ENCODE measurements around the gene LGALS7. TPM values are rescaled to one million over a fixed set of nuclear protein-coding genes. Genes with fewer than 3 reads are reported as not detected.

Gene LGALS7
- total and polyA plus RNA-seq, 7 donors: not detected

GRCh38 chr19:38723606-38723965, 49.7 kb downstream of the LGALS7 start:
- TF ChIP-seq EP300 (IDR thresholded peaks at IDR 0.05) (no peak), POLR2AphosphoS5 (IDR thresholded peaks at IDR 0.05) (no peak), CTCF (IDR thresholded peaks at IDR 0.05) (no peak), POLR2A (IDR thresholded peaks at IDR 0.05) (no peak)
- peaks cover 45 to 94% (median 81%) of the 10 kb centered on the region in 4 donors for H3K36me3 ChIP-seq
- no peak for DNase-seq
- H3K27me3 ChIP-seq: no peaks in the 10 kb centered on the region
- peak overlapping the region in 3 of 4 donors; percentile 67 to 97 (median 77) for H3K27ac ChIP-seq
- peaks cover 0 to 57% (median 44%) of the 10 kb centered on the region in 4 donors for H3K4me1 ChIP-seq
- no peak overlapping the region for H3K4me3 ChIP-seq
- intact Hi-C loops (cut with DNase I): loop anchor here (5.0 kb wide), 1 partner anchor 109 kb away; the partner anchor contains the start of gene ECH1
- WGBS, 2 donors: 82 to 83% methylated on average over 11 of the region's 11 CpGs
- H3K9me3 ChIP-seq: no peaks in the 10 kb centered on the region

GRCh38 chr19:38722947-38723605, 50.2 kb downstream of the LGALS7 start:
- no peak for DNase-seq
- Histone ChIP-seq H3K9me3 (no peaks in the 10 kb centered on the region), H3K36me3 (peaks cover 46 to 97% (median 83%) of the 10 kb centered on the region in 4 donors), H3K4me3 (no peak overlapping the region), H3K27me3 (no peaks in the 10 kb centered on the region), H3K4me1 (peaks cover 0 to 57% (median 44%) of the 10 kb centered on the region in 4 donors), H3K27ac (peak overlapping the region; percentile 67 to 97 (median 76))
- intact Hi-C loops (cut with DNase I): loop anchor here (5.0 kb wide), 1 partner anchor 109 kb away; the partner anchor contains the start of gene ECH1
- 88 to 90% methylated on average over 10 of the region's 10 CpGs for WGBS, 2 donors
- TF ChIP-seq CTCF (IDR thresholded peaks at IDR 0.05) (no peak), POLR2A (IDR thresholded peaks at IDR 0.05) (no peak), EP300 (IDR thresholded peaks at IDR 0.05) (no peak), POLR2AphosphoS5 (IDR thresholded peaks at IDR 0.05) (no peak)

GRCh38 chr19:38721979-38722773, 51.1 kb downstream of the LGALS7 start:
- peaks cover 0 to 53% (median 35%) of the 10 kb centered on the region in 4 donors for H3K4me1 ChIP-seq
- H3K36me3 ChIP-seq: peaks cover 55 to 97% (median 83%) of the 10 kb centered on the region in 4 donors
- H3K27ac ChIP-seq: peak overlapping the region; percentile 67 to 97 (median 76)

GRCh38 chr19:38721496-38721895, 51.8 kb downstream of the LGALS7 start:
- Histone ChIP-seq H3K27ac (peak overlapping the region; percentile 67 to 97 (median 76)), H3K4me3 (no peak overlapping the region)

More at GRCh38 chr19:38721979-38722773, 51.1 kb downstream of the LGALS7 start:
- H3K4me3 ChIP-seq: no peak overlapping the region
- TF ChIP-seq POLR2AphosphoS5 (IDR thresholded peaks at IDR 0.05) (peak in 1 of 4 donors; percentile 22), EP300 (IDR thresholded peaks at IDR 0.05) (no peak)
- H3K27me3 ChIP-seq: no peaks in the 10 kb centered on the region
- H3K9me3 ChIP-seq: no peaks in the 10 kb centered on the region
- DNase-seq: no peak
- WGBS, 2 donors: 62 to 75% methylated on average over 17 of the region's 17 CpGs
- intact Hi-C loops (cut with DNase I): loop anchor here (5.0 kb wide), 1 partner anchor 110 kb away; the partner anchor contains the start of gene ECH1

More at GRCh38 chr19:38721496-38721895, 51.8 kb downstream of the LGALS7 start:
- intact Hi-C loops (cut with DNase I): loop anchor here (5.0 kb wide), 1 partner anchor 111 kb away; the partner anchor contains the start of gene ECH1
- 92 to 97% methylated on average over 20 of the region's 20 CpGs for WGBS, 2 donors
- H3K36me3 ChIP-seq: peaks cover 61 to 97% (median 82%) of the 10 kb centered on the region in 4 donors
- DNase-seq: no peak
- H3K4me1 ChIP-seq: peaks cover 0 to 51% (median 32%) of the 10 kb centered on the region in 4 donors
- TF ChIP-seq EP300 (IDR thresholded peaks at IDR 0.05) (no peak), POLR2A (IDR thresholded peaks at IDR 0.05) (no peak), POLR2AphosphoS5 (IDR thresholded peaks at IDR 0.05) (no peak), CTCF (IDR thresholded peaks at IDR 0.05) (no peak)
- H3K27me3 ChIP-seq: no peaks in the 10 kb centered on the region
- H3K9me3 ChIP-seq: no peaks in the 10 kb centered on the region

Small RNAs within 50 kb of the gene (small RNA-seq; reads per million reads assigned to genes)
- gene RNU6-140P: 0 reads per million in 3 donors

Other genes starting within 250 kb of the LGALS7 start
- 1 to 10 TPM; 1.2 to 8.9 (median 1.3) TPM for gene MAP4K1, start 155.6 kb downstream of the LGALS7 start, total RNA-seq
- gene MAP4K1, start 155.6 kb downstream of the LGALS7 start, polyA plus RNA-seq: 10 to 100 TPM in 1 of 3 donors, 1 to 10 TPM in 2; 1.6 to 29.7 (median 4.8) TPM
- 100 to 1,000 TPM; 469 to 803 (median 546) TPM for gene EIF3K, start 154.3 kb downstream of the LGALS7 start, total RNA-seq
- gene EIF3K, start 154.3 kb downstream of the LGALS7 start, polyA plus RNA-seq: 100 to 1,000 TPM; 498 to 637 (median 574) TPM
- gene ACTN4, start 125.9 kb downstream of the LGALS7 start, total RNA-seq: 100 to 1,000 TPM; 131 to 328 (median 197) TPM
- 100 to 1,000 TPM; 122 to 456 (median 176) TPM for gene ACTN4, start 125.9 kb downstream of the LGALS7 start, polyA plus RNA-seq
- gene CAPN12, start 29.0 kb downstream of the LGALS7 start, total RNA-seq: 1 to 10 TPM in 1 of 4 donors, under 1 TPM in 2, not detected in 1; 0.33 to 3.0 (median 0.54) TPM
- gene CAPN12, start 29.0 kb downstream of the LGALS7 start, polyA plus RNA-seq: 10 to 100 TPM in 1 of 3 donors, 1 to 10 TPM in 2; 5.3 to 14.3 (median 6.0) TPM
- gene LGALS7B, start 15.7 kb upstream of the LGALS7 start, total RNA-seq: 1 to 10 TPM in 1 of 4 donors, not detected in 3; 3.0 TPM
- gene LGALS7B, start 15.7 kb upstream of the LGALS7 start, polyA plus RNA-seq: 1 to 10 TPM in 1 of 3 donors, not detected in 2; 1.2 TPM
- 10 to 100 TPM in 1 of 4 donors, 1 to 10 TPM in 2, under 1 TPM in 1; 0.33 to 13.2 (median 4.4) TPM for gene LGALS4, start 39.4 kb upstream of the LGALS7 start, total RNA-seq
- 1,000 to 10,000 TPM; 2,620 to 9,832 (median 7,672) TPM for gene LGALS4, start 39.4 kb upstream of the LGALS7 start, polyA plus RNA-seq
- 100 to 1,000 TPM in 3 of 4 donors, 10 to 100 TPM in 1; 99.5 to 149 (median 120) TPM for gene ECH1, start 58.3 kb upstream of the LGALS7 start, total RNA-seq
- gene ECH1, start 58.3 kb upstream of the LGALS7 start, polyA plus RNA-seq: 100 to 1,000 TPM; 348 to 548 (median 422) TPM
- gene HNRNPL, start 76.5 kb upstream of the LGALS7 start, total RNA-seq: 100 to 1,000 TPM; 140 to 201 (median 171) TPM
- 100 to 1,000 TPM; 115 to 206 (median 129) TPM for gene HNRNPL, start 76.5 kb upstream of the LGALS7 start, polyA plus RNA-seq
- gene RINL, start 104.8 kb upstream of the LGALS7 start, total RNA-seq: 10 to 100 TPM in 1 of 4 donors, 1 to 10 TPM in 3; 3.5 to 15.8 (median 4.7) TPM
- gene RINL, start 104.8 kb upstream of the LGALS7 start, polyA plus RNA-seq: 10 to 100 TPM in 1 of 3 donors, 1 to 10 TPM in 2; 3.7 to 17.6 (median 4.8) TPM
- 10 to 100 TPM; 65.5 to 92.7 (median 85.2) TPM for gene SIRT2, start 126.1 kb upstream of the LGALS7 start, total RNA-seq
- gene SIRT2, start 126.1 kb upstream of the LGALS7 start, polyA plus RNA-seq: 10 to 100 TPM; 36.2 to 46.7 (median 39.0) TPM
- 10 to 100 TPM; 13.8 to 20.2 (median 16.9) TPM for gene NFKBIB, start 126.5 kb upstream of the LGALS7 start, total RNA-seq
- 10 to 100 TPM; 28.8 to 63.9 (median 45.8) TPM for gene NFKBIB, start 126.5 kb upstream of the LGALS7 start, polyA plus RNA-seq
- gene CCER2, start 138.7 kb upstream of the LGALS7 start, total RNA-seq: 1 to 10 TPM in 1 of 4 donors, under 1 TPM in 1, not detected in 2; 0.83 to 1.1 TPM
- gene CCER2, start 138.7 kb upstream of the LGALS7 start, polyA plus RNA-seq: under 1 TPM in 1 of 3 donors, not detected in 2; 0.90 TPM
- gene SARS2, start 157.2 kb upstream of the LGALS7 start, total RNA-seq: 10 to 100 TPM in 2 of 4 donors, 1 to 10 TPM in 2; 7.4 to 32.7 (median 12.2) TPM
- gene SARS2, start 157.2 kb upstream of the LGALS7 start, polyA plus RNA-seq: 10 to 100 TPM; 14.4 to 38.9 (median 15.3) TPM
- 10 to 100 TPM; 25.0 to 30.7 (median 27.5) TPM for gene MRPS12, start 157.4 kb upstream of the LGALS7 start, total RNA-seq
- 10 to 100 TPM; 58.9 to 74.4 (median 73.2) TPM for gene MRPS12, start 157.4 kb upstream of the LGALS7 start, polyA plus RNA-seq
- gene FBXO17, start 202.2 kb upstream of the LGALS7 start, total RNA-seq: 10 to 100 TPM; 20.3 to 28.6 (median 25.9) TPM
- gene FBXO17, start 202.2 kb upstream of the LGALS7 start, polyA plus RNA-seq: 1 to 10 TPM; 1.6 to 4.8 (median 3.3) TPM